Measurements from ENCODE around the gene HOXD10.

Gene HOXD10

DNA sequence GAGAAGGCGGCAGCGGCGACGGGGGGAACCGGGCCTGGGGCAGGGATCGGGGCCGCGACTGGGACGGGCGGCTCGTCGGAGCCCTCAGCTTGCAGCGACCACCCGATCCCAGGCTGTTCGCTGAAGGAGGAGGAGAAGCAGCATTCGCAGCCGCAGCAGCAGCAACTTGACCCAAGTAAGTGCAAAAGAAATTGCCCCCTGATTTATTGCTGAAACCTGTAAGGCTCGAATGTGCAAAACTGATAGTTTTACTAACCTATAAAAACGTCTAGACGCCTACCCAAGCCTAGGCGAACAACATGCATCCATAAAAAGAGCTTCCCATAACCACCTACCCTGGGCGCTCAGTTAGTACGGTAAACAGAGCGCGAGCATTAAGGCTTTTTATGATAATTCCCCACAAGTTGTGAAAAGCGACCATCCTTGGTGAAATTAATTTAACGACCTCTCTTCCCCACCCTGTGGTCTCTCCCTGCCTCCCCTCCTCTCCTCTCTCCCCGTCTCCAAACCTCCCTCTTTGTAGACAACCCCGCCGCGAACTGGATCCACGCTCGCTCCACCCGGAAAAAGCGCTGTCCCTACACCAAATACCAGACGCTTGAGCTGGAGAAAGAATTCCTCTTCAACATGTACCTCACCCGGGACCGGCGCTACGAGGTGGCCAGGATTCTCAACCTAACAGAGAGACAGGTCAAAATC lies 7.0 kb downstream of the HOXD10 start:
- no peak for DNase-seq

DNA sequence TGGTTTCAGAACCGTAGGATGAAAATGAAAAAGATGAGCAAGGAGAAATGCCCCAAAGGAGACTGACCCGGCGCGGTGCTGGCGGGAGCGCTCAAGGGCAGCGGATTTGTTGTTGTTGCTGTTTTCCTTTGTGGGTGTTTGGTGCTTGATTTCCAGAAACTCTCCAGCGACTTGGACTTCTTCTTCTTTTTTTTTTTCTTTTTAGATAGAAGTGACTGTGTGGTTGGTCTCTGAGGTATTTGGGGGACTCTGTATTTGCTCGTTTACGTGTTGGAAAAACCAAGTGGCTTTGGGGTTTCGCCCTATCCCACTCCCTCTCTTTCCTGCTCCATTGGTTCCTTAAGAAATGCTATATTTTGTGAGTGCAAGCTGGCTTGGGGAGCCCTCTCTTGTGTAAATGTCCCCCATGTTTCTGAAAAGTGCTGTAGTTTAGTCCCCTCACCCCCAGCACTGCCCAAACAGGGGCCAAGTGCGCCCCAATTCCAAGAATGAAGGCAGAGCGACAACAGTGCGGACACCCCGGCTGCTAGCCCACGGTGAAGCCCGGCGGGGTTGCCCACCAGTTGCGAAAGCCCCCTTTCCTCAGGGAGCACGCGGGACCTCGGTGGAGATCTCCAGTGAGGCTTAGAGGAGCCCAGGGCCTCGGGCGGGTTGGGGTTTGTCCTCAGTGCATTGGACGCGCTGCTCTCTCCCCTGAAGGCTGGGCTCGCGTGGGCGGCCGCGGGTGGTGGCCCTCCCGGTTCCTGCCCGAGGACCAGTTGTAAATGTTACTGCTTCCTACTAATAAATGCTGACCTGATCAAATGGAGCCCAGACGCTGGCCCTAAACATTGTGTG lies 7.8 kb downstream of the HOXD10 start:
- no peak for DNase-seq

DNA sequence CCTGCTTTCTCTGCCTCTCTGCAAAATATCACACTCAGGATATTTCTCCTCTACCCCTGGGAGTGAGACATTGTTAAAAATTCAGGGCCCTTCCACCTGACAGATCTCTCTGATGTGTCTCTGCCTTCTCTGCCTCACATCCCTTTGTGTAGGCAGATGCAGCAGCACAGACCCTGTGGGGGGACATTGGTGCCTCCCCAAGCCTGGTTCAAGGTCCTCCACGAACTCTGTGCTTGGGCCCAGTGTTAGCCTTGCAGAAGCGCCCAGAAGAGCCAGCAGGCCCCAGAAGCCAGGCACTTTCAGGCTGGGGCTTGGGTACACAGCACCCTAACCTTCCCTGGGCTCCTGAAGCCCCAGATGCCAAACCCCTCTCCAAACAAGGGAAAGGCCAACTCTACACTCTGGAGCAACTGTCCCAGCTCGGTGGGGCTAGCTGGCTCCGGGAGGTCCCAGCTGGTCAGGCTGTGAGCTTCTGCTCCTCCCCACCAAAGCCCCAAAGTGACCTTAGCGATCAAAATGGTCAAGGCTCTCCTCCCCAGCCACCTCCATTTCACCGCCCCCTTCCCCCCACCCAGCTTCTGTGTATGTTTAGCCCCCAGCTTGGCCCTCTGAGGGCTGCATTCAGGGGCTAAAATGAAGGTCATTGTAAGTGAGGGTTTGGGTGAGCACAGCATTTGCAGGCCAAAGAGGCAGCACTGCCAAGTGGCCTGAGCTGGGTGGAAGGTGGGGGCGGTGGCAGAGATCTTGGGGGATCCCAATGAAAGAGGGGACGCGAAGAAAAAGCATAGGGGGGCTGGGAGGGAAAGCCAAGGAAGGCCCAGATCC lies 8.6 kb downstream of the HOXD10 start:
- no peak for DNase-seq

- DNase-seq = no peak
These were observed 9.1 kb downstream of the HOXD10 start for GRCh38 chr2:176125772-176126054.

- DNase-seq = peak; percentile 61
These were observed 10.6 kb downstream of the HOXD10 start for GRCh38 chr2:176126929-176127773.

GRCh38 chr2:176127774-176128072 lies 11.1 kb downstream of the HOXD10 start:
- no peak for DNase-seq

DNA sequence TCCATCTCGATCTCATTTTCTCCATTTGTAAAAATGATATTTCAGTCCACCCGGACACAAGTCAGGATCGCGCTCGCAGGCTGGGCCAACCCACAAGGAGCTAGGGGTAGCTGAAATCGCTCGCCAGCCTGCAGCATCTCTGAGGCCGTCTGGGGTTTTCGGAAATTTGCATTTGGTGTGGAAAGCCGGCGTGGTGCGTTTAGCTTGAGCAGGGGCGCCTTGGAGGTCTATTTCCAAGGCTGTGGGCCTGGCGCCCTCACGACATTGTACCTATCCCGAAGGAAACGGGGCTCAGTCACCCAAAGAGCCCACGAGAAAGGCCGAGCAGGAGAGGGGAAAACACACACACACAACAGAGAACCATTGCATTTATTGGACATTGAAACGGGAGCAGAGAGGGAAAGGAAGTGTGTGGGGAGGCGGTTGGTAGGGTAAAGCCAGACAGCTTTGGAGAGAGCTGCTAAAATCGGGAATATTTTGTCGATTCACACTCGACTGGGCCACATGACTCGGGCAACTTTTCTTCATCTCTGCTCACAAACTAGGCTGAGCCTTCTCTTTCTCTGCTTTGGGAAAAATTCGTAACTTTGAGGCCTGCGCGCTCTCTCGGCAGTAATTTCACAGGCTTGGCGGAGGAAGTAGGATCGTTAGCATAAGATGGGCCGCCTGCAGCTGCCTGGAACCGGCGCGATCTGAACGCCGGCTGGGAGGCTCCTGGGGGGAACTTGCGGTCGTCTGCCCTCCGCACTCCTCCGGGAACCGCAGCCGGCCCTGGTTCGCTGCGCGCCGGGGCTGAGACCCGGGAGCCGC lies 11.8 kb downstream of the HOXD10 start:
- DNase-seq = no peak

- no peak for DNase-seq
These were observed 12.6 kb downstream of the HOXD10 start, which contains the start of gene HOXD8 for GRCh38 chr2:176128982-176129796. TSS of gene HOXD8 (plus strand) at chr2:176129705. CDS start at chr2:176130367, 662 bp downstream.

- DNase-seq = no peak
These were observed 13.2 kb downstream of the HOXD10 start for GRCh38 chr2:176129813-176130146.

DNA sequence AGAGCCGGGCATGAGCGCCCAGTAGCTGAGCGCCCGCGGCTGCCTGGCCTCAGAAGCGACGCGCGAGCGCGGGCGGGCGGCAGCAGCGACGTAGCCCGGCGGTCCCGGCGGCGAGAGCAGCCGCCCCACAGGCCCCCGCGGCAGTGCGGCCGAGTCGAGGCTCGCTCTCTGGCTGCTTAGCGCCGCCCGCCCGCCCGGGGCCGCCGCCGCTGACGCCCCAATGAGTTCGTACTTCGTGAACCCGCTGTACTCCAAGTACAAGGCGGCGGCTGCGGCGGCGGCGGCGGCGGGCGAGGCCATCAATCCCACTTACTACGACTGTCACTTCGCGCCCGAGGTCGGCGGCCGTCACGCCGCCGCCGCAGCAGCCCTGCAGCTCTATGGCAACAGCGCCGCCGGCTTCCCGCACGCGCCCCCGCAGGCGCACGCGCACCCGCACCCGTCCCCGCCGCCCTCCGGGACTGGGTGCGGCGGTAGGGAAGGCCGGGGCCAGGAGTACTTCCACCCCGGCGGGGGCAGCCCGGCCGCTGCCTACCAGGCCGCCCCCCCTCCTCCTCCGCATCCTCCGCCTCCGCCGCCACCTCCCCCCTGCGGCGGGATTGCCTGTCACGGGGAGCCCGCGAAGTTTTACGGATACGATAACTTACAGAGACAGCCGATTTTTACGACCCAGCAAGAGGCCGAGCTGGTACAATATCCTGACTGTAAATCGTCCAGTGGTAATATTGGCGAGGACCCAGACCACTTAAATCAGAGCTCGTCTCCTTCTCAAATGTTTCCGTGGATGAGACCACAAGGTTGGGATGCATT lies 13.8 kb downstream of the HOXD10 start:
- DNase-seq = no peak

GRCh38 chr2:176130957-176131847 lies 14.6 kb downstream of the HOXD10 start:
- DNase-seq = no peak

DNA sequence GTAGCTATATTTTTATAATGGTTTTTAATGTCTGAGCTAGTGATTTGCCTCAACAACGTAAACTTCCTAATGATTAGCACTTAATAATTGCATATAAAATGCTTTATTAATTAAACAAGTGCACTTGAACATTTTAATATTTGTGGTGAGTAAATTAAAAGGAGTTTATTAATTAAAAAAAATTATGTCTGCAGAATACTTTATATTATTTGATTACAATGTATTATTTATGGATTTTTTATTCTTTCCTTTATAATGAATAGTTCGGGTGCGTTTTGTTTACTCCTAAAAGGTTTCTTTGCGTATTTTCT lies 15.2 kb downstream of the HOXD10 start:
- no peak for DNase-seq

- no peak for DNase-seq
These were observed 15.9 kb downstream of the HOXD10 start for GRCh38 chr2:176132205-176133171.

GRCh38 chr2:176133389-176133788 lies 16.8 kb downstream of the HOXD10 start:
- no peak for DNase-seq

DNA sequence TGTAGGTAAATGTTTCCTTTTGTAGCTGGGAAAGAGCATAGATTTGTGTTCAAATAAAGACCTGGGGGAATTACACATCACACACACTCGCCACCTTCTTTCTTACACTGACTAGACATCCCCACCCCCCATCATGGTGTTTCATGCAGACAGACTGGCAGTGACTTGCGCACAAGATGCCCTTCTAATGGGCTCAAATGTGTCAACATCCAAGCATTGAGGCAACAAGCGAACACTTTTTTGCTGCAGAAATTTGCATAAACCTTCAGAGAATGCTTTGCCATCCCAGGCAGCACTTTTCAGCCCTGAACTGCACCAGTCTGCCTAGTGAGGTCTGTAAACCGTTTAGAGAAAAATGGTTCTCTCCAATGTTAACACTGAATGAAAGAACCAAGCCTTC lies 17.5 kb downstream of the HOXD10 start:
- DNase-seq = no peak

DNA sequence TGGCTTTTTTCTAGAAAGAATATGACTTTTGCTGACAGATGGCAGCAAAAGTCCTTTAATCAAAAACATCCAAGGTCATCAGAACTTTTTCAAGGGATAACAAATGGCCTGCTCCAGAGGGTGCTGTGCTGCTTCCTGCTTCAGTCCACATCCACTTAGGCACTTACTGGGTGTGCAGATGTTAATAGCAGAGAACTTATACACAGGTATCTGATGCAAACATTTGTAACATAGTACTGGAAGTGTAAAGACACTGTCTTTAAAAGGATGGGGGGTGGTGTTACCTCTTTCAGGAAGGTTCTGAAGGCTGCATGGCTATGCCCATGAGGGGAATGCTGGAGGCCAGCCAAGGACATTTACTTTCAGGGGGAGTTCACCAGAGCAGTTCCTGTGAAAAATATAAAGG lies 18.5 kb downstream of the HOXD10 start:
- no peak for DNase-seq

- peak; percentile 56 for DNase-seq
These were observed 20.0 kb downstream of the HOXD10 start for GRCh38 chr2:176136374-176137251.

Measured in NCI-H510A treated with DMSO at 0.1 percent for 48 hours (cell line).